ENCODE measurements around the gene RYR2.

The RYR2 gene

DNA sequence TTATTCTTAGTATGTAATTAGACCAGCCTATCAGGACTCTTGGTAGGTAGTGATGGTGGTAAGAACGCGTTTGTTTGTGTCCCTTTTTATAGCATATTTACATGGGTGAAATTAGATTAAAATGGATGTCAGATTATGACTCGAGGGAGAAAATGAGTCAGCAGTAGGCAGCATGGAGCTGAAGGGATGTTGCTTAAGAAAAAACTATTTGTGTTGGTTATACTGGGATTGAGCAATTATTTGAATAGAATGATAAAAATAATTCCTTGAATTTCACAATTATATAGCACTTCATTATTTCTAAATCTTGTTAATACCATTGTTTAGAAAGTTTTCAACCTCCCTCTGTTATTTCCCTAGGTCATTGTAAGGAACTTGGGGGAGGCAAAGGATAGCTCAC lies 348.8 kb downstream of the RYR2 start:
- Mint-ChIP-seq H3K36me3 (no peaks in the 10 kb centered on the region), H3K27ac (no peak overlapping the region), H3K9me3 (no peaks in the 10 kb centered on the region), H3K4me3 (no peak overlapping the region), H3K27me3 (no peaks in the 10 kb centered on the region), H3K4me1 (no peaks in the 10 kb centered on the region)

DNA sequence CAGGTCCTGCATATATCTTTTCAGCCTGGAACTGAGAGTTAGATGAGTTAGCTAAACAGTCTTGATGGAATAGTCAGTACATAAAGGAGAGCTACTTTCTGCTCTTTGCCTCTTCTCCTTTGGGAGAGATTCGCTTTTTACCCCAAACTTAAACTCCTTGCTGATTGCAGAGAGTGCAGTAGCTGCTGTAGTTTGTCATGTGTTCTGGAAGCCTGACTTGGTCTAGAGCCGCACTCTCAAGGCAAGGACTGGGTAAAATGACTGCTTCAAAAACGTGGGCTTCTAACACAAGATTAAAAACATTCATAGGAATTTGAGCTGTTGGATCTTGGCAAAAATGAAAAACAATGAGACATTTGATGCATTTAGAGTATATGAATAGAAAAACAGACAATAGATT lies 351.6 kb downstream of the RYR2 start:
- no peak overlapping the region for H3K27ac Mint-ChIP-seq
- H3K4me1 Mint-ChIP-seq = no peaks in the 10 kb centered on the region
- H3K9me3 Mint-ChIP-seq = no peaks in the 10 kb centered on the region
- H3K4me3 Mint-ChIP-seq = no peak overlapping the region
- H3K36me3 Mint-ChIP-seq = peaks cover 2% of the 10 kb centered on the region
- peaks cover 2% of the 10 kb centered on the region for H3K27me3 Mint-ChIP-seq

- H3K9me3 Mint-ChIP-seq = peaks cover 2% of the 10 kb centered on the region
- peaks cover 2% of the 10 kb centered on the region for H3K27me3 Mint-ChIP-seq
- peaks cover 2% of the 10 kb centered on the region for H3K36me3 Mint-ChIP-seq
- H3K27ac Mint-ChIP-seq = no peak overlapping the region
- no peaks in the 10 kb centered on the region for H3K4me1 Mint-ChIP-seq
- H3K4me3 Mint-ChIP-seq = no peak overlapping the region
Measured at GRCh38 chr1:237394281-237394680, 352.3 kb downstream of the RYR2 start.

DNA sequence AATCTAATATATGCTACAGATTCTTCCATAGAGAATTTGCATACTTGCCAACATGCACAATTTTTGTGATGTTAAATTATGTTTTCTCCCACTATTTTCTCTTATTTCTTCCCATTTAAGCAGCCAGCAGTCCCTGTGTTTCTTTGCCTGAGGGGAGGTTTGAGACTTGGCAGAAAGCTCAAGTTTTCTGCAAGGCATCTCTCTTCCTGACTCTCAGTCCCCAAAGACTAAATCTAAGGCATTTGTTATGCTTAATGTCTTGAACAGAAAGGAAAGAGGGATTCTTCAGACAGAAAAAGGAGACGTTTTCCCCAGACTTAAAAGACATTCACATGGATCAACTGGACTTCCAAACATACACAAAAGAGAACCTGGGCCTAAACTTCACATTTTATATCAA lies 354.4 kb downstream of the RYR2 start:
- H3K9me3 Mint-ChIP-seq = peaks cover 8% of the 10 kb centered on the region
- H3K36me3 Mint-ChIP-seq = peaks cover 2% of the 10 kb centered on the region
- no peak overlapping the region for H3K4me3 Mint-ChIP-seq
- H3K27ac Mint-ChIP-seq = no peak overlapping the region
- peaks cover 2% of the 10 kb centered on the region for H3K27me3 Mint-ChIP-seq
- no peaks in the 10 kb centered on the region for H3K4me1 Mint-ChIP-seq

GRCh38 chr1:237398751-237399150 lies 356.8 kb downstream of the RYR2 start:
- Mint-ChIP-seq H3K4me3 (no peak overlapping the region), H3K9me3 (peaks cover 8% of the 10 kb centered on the region), H3K4me1 (no peaks in the 10 kb centered on the region), H3K36me3 (peaks cover 2% of the 10 kb centered on the region), H3K27ac (no peak overlapping the region), H3K27me3 (peaks cover 2% of the 10 kb centered on the region)

DNA sequence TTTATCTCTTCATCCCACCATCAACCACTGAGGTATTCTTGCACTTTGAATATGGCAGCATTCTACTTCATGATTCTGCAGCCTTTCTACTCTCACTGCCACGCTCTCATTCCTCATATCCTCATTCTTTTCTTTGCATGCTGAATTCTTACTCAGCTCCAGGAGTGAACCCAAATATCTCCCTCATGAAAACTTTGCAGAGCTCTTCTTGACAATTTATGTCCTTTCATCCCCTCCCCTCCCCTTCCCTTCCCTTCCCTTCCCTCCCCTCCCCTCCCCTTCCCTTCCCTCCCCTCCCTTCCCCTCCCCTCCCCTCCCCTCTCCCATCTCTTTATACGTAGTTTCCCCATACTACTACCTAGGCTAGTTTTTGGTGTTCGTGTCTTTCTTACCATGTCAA lies 363.9 kb downstream of the RYR2 start:
- H3K27ac Mint-ChIP-seq = no peak overlapping the region
- no peaks in the 10 kb centered on the region for H3K36me3 Mint-ChIP-seq
- no peak overlapping the region for H3K4me3 Mint-ChIP-seq

GRCh38 chr1:237411621-237412020 lies 369.6 kb downstream of the RYR2 start:
- Mint-ChIP-seq H3K36me3 (no peaks in the 10 kb centered on the region), H3K4me3 (no peak overlapping the region), H3K27me3 (no peaks in the 10 kb centered on the region), H3K4me1 (no peaks in the 10 kb centered on the region), H3K9me3 (no peaks in the 10 kb centered on the region), H3K27ac (no peak overlapping the region)

More for the DNA sequence above, 363.9 kb downstream of the RYR2 start:
- Mint-ChIP-seq H3K27me3 (no peaks in the 10 kb centered on the region), H3K9me3 (no peaks in the 10 kb centered on the region), H3K4me1 (no peaks in the 10 kb centered on the region)

- Mint-ChIP-seq H3K4me1 (no peaks in the 10 kb centered on the region), H3K27ac (no peak overlapping the region)
Measured at GRCh38 chr1:237416924-237417655, 375.1 kb downstream of the RYR2 start.

DNA sequence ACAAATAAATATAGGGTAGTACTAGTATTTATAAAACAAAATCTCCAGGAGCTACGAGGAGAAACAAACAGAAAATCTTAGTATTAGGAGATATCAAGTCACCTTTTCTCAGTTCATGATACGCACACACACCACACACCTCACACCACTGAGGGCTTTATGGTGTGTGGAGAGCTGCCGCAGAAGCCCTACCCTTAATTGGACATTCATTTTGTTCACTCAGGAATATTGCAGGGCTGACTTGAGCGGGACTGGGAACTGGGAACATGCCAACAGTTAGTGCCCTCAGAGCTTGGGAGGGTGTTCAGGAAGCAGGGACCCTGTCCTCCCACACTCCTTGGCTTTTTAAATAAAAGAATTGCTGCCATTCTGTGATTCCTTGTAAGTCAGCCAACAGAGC lies 386.8 kb downstream of the RYR2 start:
- Mint-ChIP-seq H3K27ac (no peak overlapping the region), H3K4me1 (no peaks in the 10 kb centered on the region), H3K4me3 (no peak overlapping the region), H3K27me3 (no peaks in the 10 kb centered on the region), H3K9me3 (no peaks in the 10 kb centered on the region), H3K36me3 (no peaks in the 10 kb centered on the region)

More at GRCh38 chr1:237416924-237417655, 375.1 kb downstream of the RYR2 start:
- Mint-ChIP-seq H3K36me3 (no peaks in the 10 kb centered on the region), H3K27me3 (no peaks in the 10 kb centered on the region), H3K4me3 (no peak overlapping the region), H3K9me3 (no peaks in the 10 kb centered on the region)

DNA sequence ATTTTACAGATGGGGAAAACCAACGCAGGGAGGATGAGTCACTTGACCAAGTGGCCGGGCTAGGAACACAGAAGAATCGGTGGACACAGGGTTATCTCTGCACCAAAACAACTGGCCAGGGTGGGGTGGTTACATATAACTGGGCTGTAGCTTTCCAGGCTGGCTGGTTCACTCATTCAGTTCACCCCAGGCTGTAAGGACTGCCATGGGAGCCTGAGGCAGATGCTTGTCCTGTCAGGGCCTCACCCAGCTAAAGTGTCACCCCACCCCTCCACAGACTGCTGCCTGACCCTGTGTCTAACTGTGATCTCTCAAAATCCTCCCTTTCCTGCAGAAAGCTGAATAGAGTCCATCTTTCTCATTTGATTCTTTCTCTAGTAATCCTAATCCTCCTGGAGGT lies 387.3 kb downstream of the RYR2 start:
- no peak overlapping the region for H3K27ac Mint-ChIP-seq
- no peak overlapping the region for H3K4me3 Mint-ChIP-seq
- no peaks in the 10 kb centered on the region for H3K4me1 Mint-ChIP-seq
- H3K9me3 Mint-ChIP-seq = no peaks in the 10 kb centered on the region
- H3K27me3 Mint-ChIP-seq = no peaks in the 10 kb centered on the region
- no peaks in the 10 kb centered on the region for H3K36me3 Mint-ChIP-seq

GRCh38 chr1:237431448-237431847 lies 389.5 kb downstream of the RYR2 start:
- Mint-ChIP-seq H3K27me3 (no peaks in the 10 kb centered on the region), H3K4me1 (no peaks in the 10 kb centered on the region), H3K27ac (no peak overlapping the region), H3K36me3 (no peaks in the 10 kb centered on the region), H3K4me3 (no peak overlapping the region), H3K9me3 (no peaks in the 10 kb centered on the region)

DNA sequence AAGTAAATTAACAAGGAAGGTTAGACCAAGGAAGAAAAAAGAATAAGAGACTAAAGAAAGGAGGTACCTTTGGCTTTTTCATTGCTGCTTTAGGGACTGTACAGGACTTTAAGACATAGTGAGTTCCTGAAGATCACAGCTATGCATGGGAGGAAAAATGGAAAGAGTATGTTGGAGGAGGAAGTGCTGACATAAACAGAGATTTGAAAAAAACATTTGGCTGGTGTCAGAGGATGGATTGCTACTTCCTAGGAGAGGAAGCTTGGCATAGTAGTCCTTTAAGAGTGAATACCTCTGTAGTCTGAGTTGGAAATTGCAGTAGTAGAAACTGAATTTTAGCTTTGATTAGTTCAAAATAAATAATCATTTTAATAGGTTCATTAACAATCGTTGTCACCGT lies 398.4 kb downstream of the RYR2 start:
- H3K27ac Mint-ChIP-seq = no peak overlapping the region
- H3K27me3 Mint-ChIP-seq = no peaks in the 10 kb centered on the region
- peaks cover 14% of the 10 kb centered on the region for H3K9me3 Mint-ChIP-seq
- no peaks in the 10 kb centered on the region for H3K36me3 Mint-ChIP-seq
- no peak overlapping the region for H3K4me3 Mint-ChIP-seq
- H3K4me1 Mint-ChIP-seq = no peaks in the 10 kb centered on the region

DNA sequence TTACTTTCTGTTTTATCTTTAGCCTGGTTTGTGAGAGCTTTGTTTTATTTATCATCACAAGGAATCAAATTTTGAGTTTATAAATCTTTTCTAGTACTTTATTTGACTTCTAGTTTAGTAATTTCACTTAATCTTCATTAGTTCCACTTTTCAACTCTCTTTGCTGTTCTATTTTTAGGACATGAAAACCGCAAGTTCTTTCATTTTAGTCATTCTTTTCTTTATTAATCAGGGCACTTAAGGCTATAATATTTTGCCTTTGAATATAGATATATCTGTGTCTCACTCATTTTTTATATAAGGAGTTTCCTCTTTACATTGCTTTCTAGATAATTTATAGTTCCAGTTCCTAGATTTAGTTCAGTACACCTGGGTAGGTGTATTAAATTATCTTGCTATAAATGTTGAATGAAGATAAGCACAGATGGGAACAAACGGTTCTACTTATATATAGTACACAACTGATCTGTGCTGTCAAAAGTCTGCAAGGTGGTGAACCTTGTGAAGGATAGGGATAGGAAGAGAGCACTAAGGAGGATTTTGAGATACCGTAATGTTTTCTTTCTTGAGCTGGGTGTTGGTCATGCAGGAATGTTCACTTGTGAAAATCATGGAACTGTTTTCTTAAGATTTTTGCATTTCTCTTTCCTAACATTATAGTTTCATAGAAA lies 402.3 kb downstream of the RYR2 start:
- Mint-ChIP-seq H3K36me3 (no peaks in the 10 kb centered on the region), H3K4me1 (no peaks in the 10 kb centered on the region), H3K4me3 (no peak overlapping the region), H3K27me3 (no peaks in the 10 kb centered on the region), H3K9me3 (peaks cover 14% of the 10 kb centered on the region), H3K27ac (no peak overlapping the region)

DNA sequence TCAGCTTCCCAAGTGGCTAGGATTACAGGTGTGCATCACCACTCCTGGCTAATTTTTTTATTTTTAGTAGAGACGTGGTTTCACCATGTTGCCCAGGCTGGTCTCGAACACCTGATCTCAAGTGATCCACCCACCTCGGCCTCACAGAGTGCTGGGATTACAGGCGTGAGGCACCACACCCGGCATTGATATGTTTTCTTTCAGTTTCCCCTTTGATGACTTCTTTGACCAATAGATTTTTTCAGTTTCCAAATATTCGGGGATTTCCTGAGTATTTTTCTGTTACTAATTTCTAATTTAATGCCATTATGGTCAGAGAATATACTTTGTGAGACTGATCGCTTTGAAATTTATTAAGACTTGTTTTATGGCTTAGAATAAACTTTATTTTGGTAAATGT lies 406.1 kb downstream of the RYR2 start:
- H3K4me3 Mint-ChIP-seq = no peak overlapping the region
- no peak overlapping the region for H3K27ac Mint-ChIP-seq
- H3K4me1 Mint-ChIP-seq = no peaks in the 10 kb centered on the region
- peaks cover 14% of the 10 kb centered on the region for H3K9me3 Mint-ChIP-seq
- H3K36me3 Mint-ChIP-seq = no peaks in the 10 kb centered on the region
- peaks cover 5% of the 10 kb centered on the region for H3K27me3 Mint-ChIP-seq

DNA sequence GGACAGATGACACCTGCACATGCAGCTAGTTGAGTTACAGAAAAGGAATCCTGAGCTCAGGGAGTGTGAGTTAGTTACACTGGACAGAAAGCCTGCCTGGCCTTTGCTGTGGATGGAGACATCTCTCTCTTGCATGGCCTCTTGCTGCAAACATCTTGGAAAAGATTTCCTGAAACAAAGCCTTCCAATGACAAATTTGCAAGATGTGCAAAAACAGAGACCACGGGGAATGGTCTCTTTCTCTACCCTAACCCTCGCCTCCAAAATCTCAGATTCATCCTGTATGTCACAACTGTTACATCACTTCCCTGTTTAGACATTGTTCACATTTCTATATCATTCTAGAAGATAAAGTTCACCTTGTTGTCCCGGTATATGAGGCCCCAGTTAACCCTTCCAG lies 415.6 kb downstream of the RYR2 start:
- H3K36me3 Mint-ChIP-seq = no peaks in the 10 kb centered on the region

DNA sequence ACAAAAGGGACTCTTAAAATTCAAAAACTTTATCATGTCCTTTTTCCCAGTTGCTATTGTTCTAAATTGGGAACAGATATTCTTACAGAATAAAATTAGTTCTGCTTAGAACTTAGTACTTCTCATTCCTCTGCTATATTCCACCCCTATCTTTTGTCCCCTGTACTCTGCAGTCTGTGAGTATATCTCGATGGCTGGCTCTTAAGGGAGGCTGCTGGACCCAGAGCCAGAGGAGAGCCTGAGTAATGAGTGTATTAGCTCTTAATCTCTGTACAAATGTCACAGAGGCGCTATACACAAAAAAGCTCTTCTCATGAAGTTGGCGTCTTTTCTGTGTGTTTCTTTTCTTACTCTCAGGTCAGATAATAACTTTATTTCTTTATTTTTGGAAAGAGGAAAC lies 425.3 kb downstream of the RYR2 start:
- Mint-ChIP-seq H3K27me3 (no peaks in the 10 kb centered on the region), H3K4me1 (no peaks in the 10 kb centered on the region), H3K4me3 (no peak overlapping the region), H3K9me3 (no peaks in the 10 kb centered on the region), H3K27ac (no peak overlapping the region), H3K36me3 (no peaks in the 10 kb centered on the region)

More for the DNA sequence above, 415.6 kb downstream of the RYR2 start:
- no peak overlapping the region for H3K27ac Mint-ChIP-seq
- no peaks in the 10 kb centered on the region for H3K9me3 Mint-ChIP-seq
- H3K4me1 Mint-ChIP-seq = no peaks in the 10 kb centered on the region
- H3K4me3 Mint-ChIP-seq = no peak overlapping the region
- H3K27me3 Mint-ChIP-seq = no peaks in the 10 kb centered on the region
